ENCODE data around the gene GABBR2.

- TF ChIP-seq CTCF (IDR thresholded peaks at IDR 0.05) = no peak
- no peak for TF ChIP-seq POLR2A (IDR thresholded peaks at IDR 0.05; ENCODE audit: low read depth)
- TF ChIP-seq POLR2AphosphoS5 (IDR thresholded peaks at IDR 0.05) = no peak
- no peak for TF ChIP-seq EP300 (IDR thresholded peaks at IDR 0.05)
Observed at GRCh38 chr9:98614941-98615340, 93.8 kb downstream of the GABBR2 start.
